Trophoblast cell (in vitro differentiated cells and primary cell): Measurements from ENCODE around the gene PRPH2.

Experiments
- DNase-seq, 2 donors: peaks; one replicate each; pipeline ENCODE4 v3.0.0-alpha.2; 2016
- H2AFZ ChIP-seq: 2 replicates; pipeline ENCODE4 v1.6.1; 2013; ENCODE audit warnings: low read length, moderate library complexity, mild to moderate bottlenecking; ENCODE audit not compliant: insufficient read depth, poor library complexity
- H2AK5ac ChIP-seq: 2 replicates; pipeline ENCODE4 v1.6.1; 2013; ENCODE audit warnings: mild to moderate bottlenecking, low read length
- H2BK120ac ChIP-seq: 2 replicates; pipeline ENCODE4 v1.6.1; 2013; ENCODE audit warnings: low read length, mild to moderate bottlenecking, moderate library complexity; ENCODE audit not compliant: insufficient read depth, poor library complexity
- H2BK12ac ChIP-seq: 2 replicates; pipeline ENCODE4 v1.6.1; 2013; ENCODE audit warnings: mild to moderate bottlenecking, low read length, moderate library complexity
- H2BK5ac ChIP-seq: 2 replicates; pipeline ENCODE4 v1.6.1; 2013; ENCODE audit warnings: low read length, low read depth, moderate library complexity, mild to moderate bottlenecking; ENCODE audit not compliant: poor library complexity
- H3K14ac ChIP-seq: 2 replicates; pipeline ENCODE4 v1.6.1; 2013; ENCODE audit warnings: mild to moderate bottlenecking, low read length
- H3K18ac ChIP-seq: 2 replicates; pipeline ENCODE4 v1.6.1; 2013; ENCODE audit warnings: mild to moderate bottlenecking, low read length
- H3K23ac ChIP-seq: 2 replicates; pipeline ENCODE4 v1.6.1; 2013; ENCODE audit warnings: low read length
- H3K27ac ChIP-seq: 2 replicates; pipeline ENCODE4 v1.5.1; 2013; ENCODE audit warnings: low read depth, mild to moderate bottlenecking, inconsistent platforms, low read length, moderate library complexity
- H3K27me3 ChIP-seq: 2 replicates; pipeline ENCODE4 v1.6.1; 2013; ENCODE audit warnings: inconsistent platforms, mild to moderate bottlenecking, low read length, moderate library complexity; ENCODE audit not compliant: insufficient read depth
- H3K36me3 ChIP-seq, 2 experiments: 1 replicate in 1 of 2; 2 replicates in 1 of 2; pipeline ENCODE4 v1.6.1; 2013; ENCODE audit warnings: low read length in 2 of 2, mild to moderate bottlenecking in 2 of 2, moderate library complexity in 1 of 2; ENCODE audit not compliant: insufficient read depth in 2 of 2, control insufficient read depth in 1 of 2
- H3K4ac ChIP-seq: 2 replicates; pipeline ENCODE4 v1.6.1; 2013; ENCODE audit warnings: low read depth, mild to moderate bottlenecking, low read length, moderate library complexity
- H3K4me1 ChIP-seq, 2 experiments: 1 replicate in 1 of 2; 2 replicates in 1 of 2; pipeline ENCODE4 v1.6.1; 2013; ENCODE audit warnings: low read length in 2 of 2, mild to moderate bottlenecking in 2 of 2, moderate library complexity in 1 of 2; ENCODE audit not compliant: insufficient read depth in 2 of 2, control insufficient read depth in 1 of 2
- H3K4me2 ChIP-seq: 2 replicates; pipeline ENCODE4 v1.6.1; 2013; ENCODE audit warnings: inconsistent platforms, mild to moderate bottlenecking, low read length, moderate library complexity
- H3K4me3 ChIP-seq: 2 replicates; pipeline ENCODE4 v1.5.1; 2013; ENCODE audit warnings: mild to moderate bottlenecking, low read depth, low read length, inconsistent platforms
- H3K79me1 ChIP-seq: one replicate; pipeline ENCODE4 v1.6.1; 2013; ENCODE audit warnings: low read length
- H3K79me2 ChIP-seq: 2 replicates; pipeline ENCODE4 v1.6.1; 2013; ENCODE audit warnings: low read length, mild to moderate bottlenecking; ENCODE audit not compliant: control insufficient read depth, insufficient read depth, poor library complexity
- H3K9ac ChIP-seq: 2 replicates; pipeline ENCODE4 v1.6.1; 2013; ENCODE audit warnings: mild to moderate bottlenecking, low read length
- H3K9me3 ChIP-seq: 2 replicates; pipeline ENCODE4 v1.6.1; 2013; ENCODE audit warnings: low read depth, mild to moderate bottlenecking, control low read depth, inconsistent platforms, low read length; ENCODE audit not compliant: insufficient read depth
- H4K12ac ChIP-seq: 2 replicates; pipeline ENCODE4 v1.6.1; 2013; ENCODE audit warnings: low read depth, mild to moderate bottlenecking, low read length, moderate library complexity
- H4K8ac ChIP-seq: 2 replicates; pipeline ENCODE4 v1.6.1; 2013; ENCODE audit warnings: low read depth, mild to moderate bottlenecking, low read length, moderate library complexity
- H4K91ac ChIP-seq: one replicate; pipeline ENCODE4 v1.6.1; 2013; ENCODE audit warnings: low read depth, mild to moderate bottlenecking, low read length, moderate library complexity
- WGBS: extraction: QIAGEN DNeasy Blood & Tissue Kit; methylation state at CpG from one replicate; pipeline ENCODE4 v1.1.7; 2013; ENCODE audit warnings: missing lambda C conversion rate; ENCODE audit not compliant: insufficient read length, insufficient coverage; ENCODE audit errors: extremely low coverage; 5-methylcytosine and 5-hydroxymethylcytosine counted together

The PRPH2 gene

GRCh38 chr6:42745083-42745639 lies 22.8 kb upstream of the PRPH2 start:
- H3K23ac ChIP-seq = no peak overlapping the region
- H3K79me2 ChIP-seq = peaks cover 10% of the 10 kb centered on the region
- H3K9me3 ChIP-seq = no peaks in the 10 kb centered on the region
- no peaks in the 10 kb centered on the region for H3K36me3 ChIP-seq
- no peak overlapping the region for H2BK120ac ChIP-seq
- peak overlapping the region; percentile 82 for H4K8ac ChIP-seq
- peak overlapping the region; percentile 91 for H3K4me2 ChIP-seq
- H3K14ac ChIP-seq = peak overlapping the region; percentile 26
- peak overlapping the region; percentile 97 for H3K4me3 ChIP-seq
- H3K79me1 ChIP-seq = peaks cover 13% of the 10 kb centered on the region
- H2AK5ac ChIP-seq = peak overlapping the region; percentile 14
- no peak overlapping the region for H3K18ac ChIP-seq
- H2AFZ ChIP-seq = peak overlapping the region; percentile 23
- peak overlapping the region; percentile 15 for H2BK5ac ChIP-seq
- peak overlapping the region; percentile 60 for H4K91ac ChIP-seq
- no peaks in the 10 kb centered on the region for H3K27me3 ChIP-seq
- no peak overlapping the region for H2BK12ac ChIP-seq
- H3K9ac ChIP-seq = peak overlapping the region; percentile 93
- DNase-seq = peak; percentile 78 to 81
- peaks cover 3 to 10% of the 10 kb centered on the region in 2 experiments for H3K4me1 ChIP-seq
- H3K27ac ChIP-seq = peak overlapping the region; percentile 55
- peak overlapping the region; percentile 22 for H4K12ac ChIP-seq
- peak overlapping the region; percentile 21 for H3K4ac ChIP-seq
- no CpG with 5 or more reads among the region's 29 CpGs for WGBS

GRCh38 chr6:42744351-42744893 lies 22.0 kb upstream of the PRPH2 start:
- no peaks in the 10 kb centered on the region for H3K9me3 ChIP-seq
- H2BK120ac ChIP-seq = no peak overlapping the region
- no peaks in the 10 kb centered on the region for H3K27me3 ChIP-seq
- H3K4me2 ChIP-seq = peak overlapping the region; percentile 91
- WGBS = no CpG with 5 or more reads among the region's 21 CpGs
- peaks cover 3 to 10% of the 10 kb centered on the region in 2 experiments for H3K4me1 ChIP-seq
- no peak overlapping the region for H3K14ac ChIP-seq
- H4K8ac ChIP-seq = no peak overlapping the region
- peaks cover 10% of the 10 kb centered on the region for H3K79me2 ChIP-seq
- no peak overlapping the region for H3K9ac ChIP-seq
- H3K36me3 ChIP-seq = no peaks in the 10 kb centered on the region
- peak; percentile 45 to 64 for DNase-seq
- H2BK5ac ChIP-seq = no peak overlapping the region
- no peak overlapping the region for H3K23ac ChIP-seq
- H3K79me1 ChIP-seq = peaks cover 13% of the 10 kb centered on the region
- H2AFZ ChIP-seq = no peak overlapping the region
- H4K12ac ChIP-seq = no peak overlapping the region
- no peak overlapping the region for H2AK5ac ChIP-seq
- no peak overlapping the region for H3K27ac ChIP-seq
- H4K91ac ChIP-seq = no peak overlapping the region
- H2BK12ac ChIP-seq = no peak overlapping the region
- peak overlapping the region; percentile 17 for H3K4ac ChIP-seq
- no peak overlapping the region for H3K18ac ChIP-seq
- no peak overlapping the region for H3K4me3 ChIP-seq

GRCh38 chr6:42742116-42742894 lies 19.9 kb upstream of the PRPH2 start:
- Histone ChIP-seq H4K12ac (no peak overlapping the region), H3K4ac (no peak overlapping the region), H3K14ac (no peak overlapping the region), H3K4me1 (peaks cover 3 to 8% of the 10 kb centered on the region in 2 experiments), H2BK12ac (no peak overlapping the region), H3K23ac (no peak overlapping the region), H2AK5ac (no peak overlapping the region), H2AFZ (no peak overlapping the region), H3K79me2 (peaks cover 10% of the 10 kb centered on the region), H3K27ac (no peak overlapping the region), H3K4me3 (no peak overlapping the region), H3K27me3 (no peaks in the 10 kb centered on the region), H3K36me3 (no peaks in the 10 kb centered on the region), H4K91ac (no peak overlapping the region), H2BK120ac (no peak overlapping the region), H3K18ac (no peak overlapping the region), H3K79me1 (peaks cover 11% of the 10 kb centered on the region), H4K8ac (no peak overlapping the region), H3K9ac (no peak overlapping the region), H2BK5ac (no peak overlapping the region), H3K9me3 (no peaks in the 10 kb centered on the region), H3K4me2 (no peak overlapping the region)
- WGBS = no CpG with 5 or more reads among the region's 5 CpGs
- no peak for DNase-seq

- no peak overlapping the region for H2BK5ac ChIP-seq
- no peak overlapping the region for H3K4me3 ChIP-seq
- no CpG with 5 or more reads among the region's 3 CpGs for WGBS
- H3K4me1 ChIP-seq = peaks cover 3 to 8% of the 10 kb centered on the region in 2 experiments
- no peak overlapping the region for H2BK120ac ChIP-seq
- no peaks in the 10 kb centered on the region for H3K36me3 ChIP-seq
- no peak overlapping the region for H2AK5ac ChIP-seq
- no peak overlapping the region for H2BK12ac ChIP-seq
- no peak overlapping the region for H3K9ac ChIP-seq
- no peak for DNase-seq
- H3K79me2 ChIP-seq = peaks cover 8% of the 10 kb centered on the region
- no peak overlapping the region for H4K91ac ChIP-seq
- H3K27ac ChIP-seq = no peak overlapping the region
- peaks cover 2% of the 10 kb centered on the region for H3K79me1 ChIP-seq
- H3K23ac ChIP-seq = no peak overlapping the region
- no peak overlapping the region for H3K18ac ChIP-seq
- no peak overlapping the region for H4K12ac ChIP-seq
- no peaks in the 10 kb centered on the region for H3K27me3 ChIP-seq
- H4K8ac ChIP-seq = no peak overlapping the region
- no peak overlapping the region for H3K4me2 ChIP-seq
- no peak overlapping the region for H2AFZ ChIP-seq
- no peaks in the 10 kb centered on the region for H3K9me3 ChIP-seq
- no peak overlapping the region for H3K14ac ChIP-seq
- H3K4ac ChIP-seq = no peak overlapping the region
Observed at GRCh38 chr6:42740725-42741124, 18.3 kb upstream of the PRPH2 start.
